Sigmoid colon (tissue), 7 donors: Measurements from ENCODE around the gene FOLR1. TPM values are rescaled to one million over a fixed set of nuclear protein-coding genes. Genes with fewer than 3 reads are reported as not detected.

Source experiments
- DNase-seq: peaks from one replicate; pipeline ENCODE4 v3.0.0-alpha.2; 2019
- H3K27ac ChIP-seq, 4 donors: fragments of 200-600 bp; sonication (generic); one replicate each; pipeline ENCODE4 v1.5.1; 2016 to 2019; ENCODE audit warnings: mild to moderate bottlenecking in 1 of 4
- H3K27me3 ChIP-seq, 3 donors: fragments of 200-600 bp; sonication (generic); one replicate each; pipeline ENCODE4 v1.5.1; 2019; ENCODE audit warnings: mild to moderate bottlenecking in 1 of 3
- H3K36me3 ChIP-seq, 4 donors: fragments of 200-600 bp; sonication (generic); one replicate each; pipeline ENCODE4 v1.5.1; 2016 to 2019
- H3K4me1 ChIP-seq, 4 donors: fragments of 200-600 bp; sonication (generic); one replicate each; pipeline ENCODE4 v1.5.1; 2017 to 2019
- H3K4me3 ChIP-seq, 4 donors: fragments of 200-600 bp; sonication (generic); one replicate each; pipeline ENCODE4 v1.5.1; 2017 to 2019; ENCODE audit warnings: mild to moderate bottlenecking in 2 of 4, moderate library complexity in 1 of 4
- H3K9me3 ChIP-seq, 4 donors: fragments of 200-600 bp in 3 of 4; sonication (generic) in 3 of 4; one replicate each; pipeline versions ENCODE4 v1.5.1 to v1.6.1; 2013 to 2019
- CTCF ChIP-seq, 4 experiments: fragments of 450-650 bp in 3 of 4; fragments of 200-600 bp in 1 of 4; IDR thresholded peaks; one replicate each; pipeline ENCODE4 v1.5.1; 2016 to 2019; ENCODE audit warnings: antibody characterized with exemption in 4 of 4, mild to moderate bottlenecking in 3 of 4, moderate library complexity in 2 of 4
- EP300 ChIP-seq, 4 donors: sonication (generic); formaldehyde crosslinking; IDR thresholded peaks; one replicate each; pipeline ENCODE4 v1.6.1; 2017; ENCODE audit warnings: antibody characterized with exemption in 4 of 4
- POLR2A ChIP-seq, 2 donors: fragments of 450-650 bp; IDR thresholded peaks; one replicate each; pipeline ENCODE4 v1.6.1; 2016; ENCODE audit warnings: antibody characterized with exemption in 2 of 2, mild to moderate bottlenecking in 2 of 2, moderate library complexity in 2 of 2
- POLR2AphosphoS5 ChIP-seq, 4 donors: sonication (generic); formaldehyde crosslinking; IDR thresholded peaks; one replicate each; pipeline ENCODE4 v1.6.1; 2017; ENCODE audit warnings: antibody characterized with exemption in 4 of 4
- WGBS, 2 donors: extraction: QIAGEN DNeasy Blood & Tissue Kit; methylation state at CpG; one replicate each; pipeline ENCODE4 v1.1.7; 2013; 5-methylcytosine and 5-hydroxymethylcytosine counted together
- intact Hi-C: fragments of 100-400 bp; cut with DNase I; formaldehyde crosslinking; loops from one replicate; pipeline ENCODE4 v1.15.1; 2023
- polyA plus RNA-seq, 3 donors: library from polyadenylated mRNA; stranded (reverse); fragments of 200-250 nt; gene quantifications; one replicate each; pipeline ENCODE4 v1.2.3, GENCODE V29; 2013
- total RNA-seq, 4 donors: library from RNA; depleted of rRNA; stranded (reverse); fragments of >200 nt; gene quantifications; one replicate each; pipeline ENCODE4 v1.1.0, GENCODE V29; 2016
- donor health status: healthy with polysubstance abuse.
- donor health status: Bipolar disorder and iron deficiency.
- donor health status: healthy.

Gene FOLR1
- total and polyA plus RNA-seq, 7 donors: 0.15 to 0.71 TPM; not detected in 5

DNA sequence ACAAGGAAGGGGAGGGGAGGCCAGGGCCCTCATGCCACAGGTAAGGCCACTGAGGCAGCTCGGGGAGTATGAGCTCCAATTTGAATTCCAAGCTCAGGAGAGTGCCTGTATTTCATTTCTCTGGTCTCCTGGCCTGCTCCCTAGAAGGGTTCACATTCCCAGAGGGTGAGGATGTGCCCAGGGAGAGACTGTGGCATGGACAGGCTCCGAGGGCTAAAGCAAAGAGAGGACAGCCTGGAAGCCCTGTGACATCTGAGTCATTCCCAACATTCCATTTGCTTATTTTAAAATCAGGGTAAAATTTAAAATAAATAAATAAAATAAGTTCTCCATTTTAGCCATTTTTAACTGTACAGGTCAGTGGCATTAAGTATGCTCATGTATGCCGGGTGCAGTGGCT lies 18.6 kb upstream of the FOLR1 start:
- TF ChIP-seq EP300 (IDR thresholded peaks at IDR 0.05): no peak
- TF ChIP-seq POLR2AphosphoS5 (IDR thresholded peaks at IDR 0.05): no peak
- no peak for TF ChIP-seq CTCF (IDR thresholded peaks at IDR 0.05)
- no peak for TF ChIP-seq POLR2A (IDR thresholded peaks at IDR 0.05)
- no peak for DNase-seq
- Histone ChIP-seq H3K36me3 (no peaks in the 10 kb centered on the region), H3K27ac (no peak overlapping the region), H3K4me3 (no peak overlapping the region), H3K4me1 (no peaks in the 10 kb centered on the region), H3K9me3 (no peaks in the 10 kb centered on the region), H3K27me3 (peaks cover 0 to 4% (median 0%) of the 10 kb centered on the region in 3 donors)
- intact Hi-C loops: no loop called here
- 79 to 92% methylated on average over 3 of the region's 3 CpGs for WGBS, 2 donors

- H3K27me3 ChIP-seq: peaks cover 0 to 4% (median 0%) of the 10 kb centered on the region in 3 donors
- no peaks in the 10 kb centered on the region for H3K9me3 ChIP-seq
- WGBS, 2 donors: 17 to 69% methylated on average over 8 of the region's 8 CpGs
- no peak for DNase-seq
- no peaks in the 10 kb centered on the region for H3K4me1 ChIP-seq
- no peak overlapping the region for H3K27ac ChIP-seq
- TF ChIP-seq CTCF (IDR thresholded peaks at IDR 0.05) (no peak), POLR2AphosphoS5 (IDR thresholded peaks at IDR 0.05) (no peak), POLR2A (IDR thresholded peaks at IDR 0.05) (no peak), EP300 (IDR thresholded peaks at IDR 0.05) (no peak)
- no peaks in the 10 kb centered on the region for H3K36me3 ChIP-seq
- no peak overlapping the region for H3K4me3 ChIP-seq
- intact Hi-C loops: no loop called here
These were observed 17.5 kb upstream of the FOLR1 start for GRCh38 chr11:72174302-72175070.

- no peak for DNase-seq
- H3K27me3 ChIP-seq: peaks cover 0 to 4% (median 0%) of the 10 kb centered on the region in 3 donors
- H3K4me1 ChIP-seq: no peaks in the 10 kb centered on the region
- no peak overlapping the region for H3K4me3 ChIP-seq
- no peak for TF ChIP-seq EP300 (IDR thresholded peaks at IDR 0.05)
- no peak for TF ChIP-seq POLR2AphosphoS5 (IDR thresholded peaks at IDR 0.05)
- TF ChIP-seq POLR2A (IDR thresholded peaks at IDR 0.05): no peak
- TF ChIP-seq CTCF (IDR thresholded peaks at IDR 0.05): no peak
- intact Hi-C loops: no loop called here
- H3K27ac ChIP-seq: no peak overlapping the region
- no peaks in the 10 kb centered on the region for H3K36me3 ChIP-seq
- no peaks in the 10 kb centered on the region for H3K9me3 ChIP-seq
- 87 to 92% methylated on average over 6 of the region's 6 CpGs for WGBS, 2 donors
These were observed 14.3 kb upstream of the FOLR1 start for GRCh38 chr11:72177656-72178055.

DNA sequence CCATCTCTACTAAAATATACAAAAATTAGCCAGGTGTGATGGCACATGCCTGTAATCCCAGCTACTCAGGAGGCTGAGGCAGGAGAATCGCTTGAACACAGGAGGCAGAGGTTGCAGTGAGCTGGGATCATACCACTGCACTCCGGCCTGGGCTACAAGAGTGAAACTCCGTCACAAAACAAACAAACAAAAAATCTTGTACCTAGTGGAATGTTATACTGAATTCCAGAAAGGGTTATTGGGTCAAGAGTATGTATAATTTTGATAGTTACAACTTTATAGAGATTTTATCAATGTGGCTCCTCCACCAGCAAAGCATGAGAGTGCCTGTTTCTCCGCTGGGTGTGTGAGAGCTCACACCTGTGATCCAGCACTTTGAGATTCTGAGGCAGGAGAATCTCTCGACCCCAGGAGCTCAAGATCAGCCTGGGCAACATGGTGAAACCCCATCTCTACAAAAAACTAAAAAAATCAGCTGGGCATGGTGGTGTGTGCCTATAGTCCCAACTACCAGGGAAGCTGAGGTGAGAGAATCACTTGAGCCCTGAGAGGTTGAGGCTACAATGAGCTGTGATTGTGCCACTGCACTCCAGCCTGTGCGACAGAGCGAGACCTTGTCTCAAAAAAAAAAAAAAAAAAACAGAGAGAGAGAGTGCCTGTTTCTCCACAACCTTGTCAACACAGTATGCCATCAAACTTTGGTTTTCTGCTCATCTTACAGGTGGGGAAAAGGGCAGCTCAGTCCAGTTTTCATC lies 12.7 kb upstream of the FOLR1 start:
- peaks cover 0 to 4% (median 0%) of the 10 kb centered on the region in 3 donors for H3K27me3 ChIP-seq
- TF ChIP-seq EP300 (IDR thresholded peaks at IDR 0.05): no peak
- no peak for TF ChIP-seq POLR2AphosphoS5 (IDR thresholded peaks at IDR 0.05)
- no peak for TF ChIP-seq POLR2A (IDR thresholded peaks at IDR 0.05)
- no peak for TF ChIP-seq CTCF (IDR thresholded peaks at IDR 0.05)
- H3K9me3 ChIP-seq: no peaks in the 10 kb centered on the region
- 82 to 84% methylated on average over 7 of the region's 7 CpGs for WGBS, 2 donors
- no peak for DNase-seq
- no peak overlapping the region for H3K27ac ChIP-seq
- H3K4me1 ChIP-seq: peaks cover 0 to 4% (median 0%) of the 10 kb centered on the region in 4 donors
- intact Hi-C loops: no loop called here
- H3K4me3 ChIP-seq: no peak overlapping the region
- H3K36me3 ChIP-seq: no peaks in the 10 kb centered on the region
